SK-N-SH treated with all-trans-retinoic acid at 6 μM for 48 hours (cell line): Measurements from ENCODE around the gene ADAMTSL1.
A peak's percentile ranks its signal among the peaks of the same experiment; 100 is the strongest.

Experiments used
- ATAC-seq: fragments of 200-7000 bp; cut with Tn5 transposase; 3 replicates; pipeline ENCODE4 v1.9.1; 2020; ENCODE audit warnings: mild to moderate bottlenecking, moderate library complexity
- ARNTL ChIP-seq: fragments of 450-650 bp; formaldehyde crosslinking; IDR thresholded peaks from 2 replicates; pipeline ENCODE4 v1.5.0; 2020; ENCODE audit warnings: low read depth, mild to moderate bottlenecking, moderate library complexity, borderline replicate concordance
- BACH2 ChIP-seq: fragments of 250-450 bp; sonication (Bioruptor Pico); IDR thresholded peaks from 2 replicates; pipeline ENCODE4 v1.9.0; 2021; ENCODE audit warnings: mild to moderate bottlenecking, borderline replicate concordance
- CREB5 ChIP-seq: fragments of 250-450 bp; sonication (Bioruptor Pico); IDR thresholded peaks from 2 replicates; pipeline ENCODE4 v1.5.1; 2020; ENCODE audit warnings: low read depth, mild to moderate bottlenecking, moderate library complexity
- CSDC2 ChIP-seq: fragments of 250-450 bp; sonication (Bioruptor Pico); IDR thresholded peaks from 2 replicates; pipeline ENCODE4 v1.5.0; 2020; ENCODE audit warnings: mild to moderate bottlenecking, moderate library complexity
- GLIS3 ChIP-seq: fragments of 250-450 bp; sonication (Bioruptor Pico); IDR thresholded peaks from 2 replicates; pipeline ENCODE4 v1.5.0; 2020; ENCODE audit warnings: mild to moderate bottlenecking, moderate library complexity
- ISL1 ChIP-seq: fragments of 250-450 bp; sonication (Bioruptor Pico); IDR thresholded peaks from 2 replicates; pipeline ENCODE4 v2.1.2; 2022; ENCODE audit warnings: mild to moderate bottlenecking, moderate library complexity
- OSR1 ChIP-seq: fragments of 250-450 bp; sonication (Bioruptor Pico); IDR thresholded peaks from 2 replicates; pipeline ENCODE4 v1.8.0; 2022; ENCODE audit warnings: moderate library complexity, mild to moderate bottlenecking, inconsistent platforms
- PATZ1 ChIP-seq: fragments of 250-450 bp; sonication (Bioruptor Pico); IDR thresholded peaks from 2 replicates; pipeline ENCODE4 v1.8.0; 2020; ENCODE audit warnings: mild to moderate bottlenecking, moderate library complexity, borderline replicate concordance
- RARB ChIP-seq: fragments of 250-450 bp; sonication (Bioruptor Pico); IDR thresholded peaks from 2 replicates; pipeline ENCODE4 v1.8.0; 2021; ENCODE audit warnings: mild to moderate bottlenecking, moderate library complexity
- SNAI2 ChIP-seq: fragments of 250-450 bp; sonication (Bioruptor Pico); IDR thresholded peaks from 2 replicates; pipeline ENCODE4 v1.5.0; 2020; ENCODE audit warnings: mild to moderate bottlenecking, moderate library complexity
- TCF4 ChIP-seq: fragments of 250-450 bp; sonication (Bioruptor Pico); IDR thresholded peaks from 2 replicates; pipeline ENCODE4 v1.8.0; 2021; ENCODE audit warnings: mild to moderate bottlenecking, moderate library complexity, borderline replicate concordance
- TOX ChIP-seq: fragments of 250-450 bp; sonication (Bioruptor Pico); IDR thresholded peaks from 2 replicates; pipeline ENCODE4 v1.8.0; 2021; ENCODE audit warnings: mild to moderate bottlenecking, moderate library complexity, borderline replicate concordance
- TSHZ2 ChIP-seq: fragments of 250-450 bp; sonication (Bioruptor Pico); IDR thresholded peaks from 2 replicates; pipeline ENCODE4 v1.5.0; 2020; ENCODE audit warnings: mild to moderate bottlenecking, moderate library complexity
- ZC3H10 ChIP-seq: fragments of 250-450 bp; sonication (Bioruptor Pico); IDR thresholded peaks from 2 replicates; pipeline ENCODE4 v1.5.1; 2021; ENCODE audit warnings: mild to moderate bottlenecking, moderate library complexity
- ZFP3 ChIP-seq: fragments of 250-450 bp; sonication (Bioruptor Pico); IDR thresholded peaks from 2 replicates; pipeline ENCODE4 v1.5.0; 2020; ENCODE audit warnings: mild to moderate bottlenecking, moderate library complexity
- ZFP30 ChIP-seq: fragments of 450-650 bp; formaldehyde crosslinking; IDR thresholded peaks from 2 replicates; pipeline ENCODE4 v1.5.0; 2022; ENCODE audit warnings: mild to moderate bottlenecking, moderate library complexity
- ZNF565 ChIP-seq: fragments of 450-650 bp; formaldehyde crosslinking; conservative IDR thresholded peaks from 2 replicates; pipeline ENCODE4 v1.5.0; 2020; ENCODE audit warnings: low read depth, mild to moderate bottlenecking, moderate library complexity
- ZNF8 ChIP-seq: fragments of 450-650 bp; formaldehyde crosslinking; IDR thresholded peaks from 2 replicates; pipeline ENCODE4 v1.5.0; 2020; ENCODE audit warnings: mild to moderate bottlenecking, moderate library complexity
- TF ChIP-seq, protein P1 (sequence below): fragments of 250-450 bp; sonication (Bioruptor Pico); IDR thresholded peaks from 2 replicates; pipeline ENCODE4 v1.5.1; 2021; ENCODE audit warnings: mild to moderate bottlenecking, moderate library complexity
- TF ChIP-seq, protein P2 (sequence below): fragments of 250-450 bp; sonication (Bioruptor Pico); IDR thresholded peaks from 2 replicates; pipeline ENCODE4 v1.8.0; 2021; ENCODE audit warnings: low read depth, mild to moderate bottlenecking, moderate library complexity, borderline replicate concordance

ADAMTSL1 gene

GRCh38 chr9:18534611-18535010 lies 60.7 kb downstream of the ADAMTSL1 start (continued):
- no peak for TF ChIP-seq CREB5 (CRISPR knock-in tag)
- no peak for TF ChIP-seq ZNF8 (CRISPR knock-in tag)
- TF ChIP-seq CSDC2, result no peak
- TF ChIP-seq PATZ1, result no peak
- no peak for TF ChIP-seq ZFP30 (CRISPR knock-in tag)
- TF ChIP-seq OSR1 (CRISPR knock-in tag), result no peak
- no peak for TF ChIP-seq RARB (CRISPR knock-in tag)

DNA sequence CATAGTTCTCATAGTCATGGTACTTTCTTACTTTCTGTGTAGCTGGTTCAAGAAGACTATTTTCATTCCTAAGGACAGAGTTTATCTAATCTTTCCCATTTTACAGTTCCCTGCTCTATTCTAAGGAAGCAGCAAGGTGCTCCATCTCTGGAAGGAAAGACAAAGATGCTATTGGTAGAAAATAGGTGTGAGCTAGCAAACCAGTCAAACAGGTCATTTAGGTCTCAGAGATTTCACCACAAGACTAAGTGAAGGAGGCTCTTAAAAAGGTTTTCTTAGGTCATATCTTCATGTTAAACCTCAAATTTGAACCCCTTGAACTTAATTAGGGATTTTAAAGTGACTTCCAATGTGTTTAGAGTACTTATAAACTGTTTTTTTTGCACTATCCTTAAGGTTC lies 62.6 kb downstream of the ADAMTSL1 start:
- ATAC-seq, result no peak
- TF ChIP-seq OSR1 (CRISPR knock-in tag), result no peak
- TF ChIP-seq, all 23 proteins: peak for 0

DNA sequence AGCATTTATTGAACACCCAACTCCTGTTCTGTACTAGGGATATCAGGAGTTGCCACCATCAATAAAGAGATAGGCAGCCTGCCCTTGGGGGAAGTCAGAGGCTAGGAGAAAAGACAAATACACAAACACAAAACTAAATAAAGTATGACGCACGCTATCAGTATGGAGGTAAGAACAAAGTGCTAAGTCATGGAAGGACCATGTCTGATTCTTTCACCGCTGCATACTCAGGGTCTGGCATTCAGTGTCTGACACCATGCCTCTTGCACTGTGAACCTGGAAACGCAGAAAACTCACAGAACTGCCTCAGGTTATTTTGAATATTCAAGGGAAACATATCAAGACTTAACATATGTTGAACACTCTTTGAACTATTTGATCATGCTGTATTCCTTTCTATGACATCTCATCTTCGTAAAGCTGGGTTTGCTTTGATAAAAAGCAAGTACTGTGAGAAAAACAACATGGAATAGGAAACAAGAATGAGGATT lies 65.3 kb downstream of the ADAMTSL1 start:
- TF ChIP-seq GLIS3 (CRISPR knock-in tag), result no peak
- no peak for TF ChIP-seq ZNF8 (CRISPR knock-in tag)
- no peak for TF ChIP-seq ZNF565 (CRISPR knock-in tag)
- TF ChIP-seq, protein P1, sequence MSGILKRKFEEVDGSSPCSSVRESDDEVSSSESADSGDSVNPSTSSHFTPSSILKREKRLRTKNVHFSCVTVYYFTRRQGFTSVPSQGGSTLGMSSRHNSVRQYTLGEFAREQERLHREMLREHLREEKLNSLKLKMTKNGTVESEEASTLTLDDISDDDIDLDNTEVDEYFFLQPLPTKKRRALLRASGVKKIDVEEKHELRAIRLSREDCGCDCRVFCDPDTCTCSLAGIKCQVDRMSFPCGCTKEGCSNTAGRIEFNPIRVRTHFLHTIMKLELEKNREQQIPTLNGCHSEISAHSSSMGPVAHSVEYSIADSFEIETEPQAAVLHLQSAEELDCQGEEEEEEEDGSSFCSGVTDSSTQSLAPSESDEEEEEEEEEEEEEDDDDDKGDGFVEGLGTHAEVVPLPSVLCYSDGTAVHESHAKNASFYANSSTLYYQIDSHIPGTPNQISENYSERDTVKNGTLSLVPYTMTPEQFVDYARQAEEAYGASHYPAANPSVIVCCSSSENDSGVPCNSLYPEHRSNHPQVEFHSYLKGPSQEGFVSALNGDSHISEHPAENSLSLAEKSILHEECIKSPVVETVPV (CRISPR knock-in tag), result no peak
- no peak for TF ChIP-seq SNAI2
- TF ChIP-seq ZC3H10, result no peak
- no peak for TF ChIP-seq CSDC2
- TF ChIP-seq ZFP3 (CRISPR knock-in tag), result no peak
- TF ChIP-seq, protein P2, sequence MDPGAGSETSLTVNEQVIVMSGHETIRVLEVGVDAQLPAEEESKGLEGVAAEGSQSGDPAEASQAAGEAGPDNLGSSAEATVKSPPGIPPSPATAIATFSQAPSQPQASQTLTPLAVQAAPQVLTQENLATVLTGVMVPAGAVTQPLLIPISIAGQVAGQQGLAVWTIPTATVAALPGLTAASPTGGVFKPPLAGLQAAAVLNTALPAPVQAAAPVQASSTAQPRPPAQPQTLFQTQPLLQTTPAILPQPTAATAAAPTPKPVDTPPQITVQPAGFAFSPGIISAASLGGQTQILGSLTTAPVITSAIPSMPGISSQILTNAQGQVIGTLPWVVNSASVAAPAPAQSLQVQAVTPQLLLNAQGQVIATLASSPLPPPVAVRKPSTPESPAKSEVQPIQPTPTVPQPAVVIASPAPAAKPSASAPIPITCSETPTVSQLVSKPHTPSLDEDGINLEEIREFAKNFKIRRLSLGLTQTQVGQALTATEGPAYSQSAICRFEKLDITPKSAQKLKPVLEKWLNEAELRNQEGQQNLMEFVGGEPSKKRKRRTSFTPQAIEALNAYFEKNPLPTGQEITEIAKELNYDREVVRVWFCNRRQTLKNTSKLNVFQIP (CRISPR knock-in tag), result no peak
- no peak for TF ChIP-seq ARNTL (CRISPR knock-in tag)
- no peak for TF ChIP-seq CREB5 (CRISPR knock-in tag)
- no peak for TF ChIP-seq BACH2 (CRISPR knock-in tag)
- TF ChIP-seq, all 23 proteins: peak for 0
- no peak for ATAC-seq

GRCh38 chr9:18542837-18543405 lies 69.0 kb downstream of the ADAMTSL1 start:
- TF ChIP-seq TCF4, result peak; percentile 19
- TF ChIP-seq ISL1 (CRISPR knock-in tag), result peak; percentile 57
- peak; percentile 84 for TF ChIP-seq TOX (CRISPR knock-in tag)
- TF ChIP-seq RARB (CRISPR knock-in tag), result peak; percentile 84; the same call in 1 of the 2 replicates
- TF ChIP-seq TSHZ2 (CRISPR knock-in tag), result no peak
- peak; percentile 72 for ATAC-seq
